Urinary bladder (tissue), 2 donors: ENCODE data around the gene PRRT3. TPM values are rescaled to one million over a fixed set of nuclear protein-coding genes. Genes with fewer than 3 reads are reported as not detected.

Source experiments
- polyA plus RNA-seq: library from polyadenylated mRNA; stranded (reverse); fragments of 200-250 nt; gene quantifications from one replicate; pipeline ENCODE4 v1.2.3, GENCODE V29; 2013
- small RNA-seq: library from RNA; depleted of rRNA; stranded (forward); fragments of <200 nt; gene quantifications from one replicate; pipeline ENCODE3, GENCODE V24; 2014
- total RNA-seq: library from RNA; depleted of rRNA; stranded (reverse); fragments of >200 nt; gene quantifications from one replicate; pipeline ENCODE4 v1.2.3, GENCODE V29; 2014
- donor health status: healthy.

The PRRT3 gene
- total and polyA plus RNA-seq, 2 donors, result 0.95 to 2.8 TPM

Small RNAs within 50 kb of the gene (small RNA-seq; reads per million reads assigned to genes)
- gene CYCSP10, result not detected
- gene RNU6-882P, result not detected

Other genes with a start within 250 kb of the PRRT3 start
- gene CPNE9, start 248.6 kb downstream of the PRRT3 start, total RNA-seq, result not detected
- 0.18 TPM for gene CPNE9, start 248.6 kb downstream of the PRRT3 start, polyA plus RNA-seq
- gene BRPF1, start 220.7 kb downstream of the PRRT3 start, total RNA-seq, result 11.0 TPM
- 13.8 TPM for gene BRPF1, start 220.7 kb downstream of the PRRT3 start, polyA plus RNA-seq
- gene OGG1, start 202.5 kb downstream of the PRRT3 start, total RNA-seq, result 32.1 TPM
- gene OGG1, start 202.5 kb downstream of the PRRT3 start, polyA plus RNA-seq, result 23.7 TPM
- 28.7 TPM for gene CAMK1, start 182.5 kb downstream of the PRRT3 start, total RNA-seq
- gene CAMK1, start 182.5 kb downstream of the PRRT3 start, polyA plus RNA-seq, result 42.2 TPM
- gene TADA3, start 159.9 kb downstream of the PRRT3 start, total RNA-seq, result 33.2 TPM
- gene TADA3, start 159.9 kb downstream of the PRRT3 start, polyA plus RNA-seq, result 67.9 TPM
- gene ARPC4, start 159.3 kb downstream of the PRRT3 start, total RNA-seq, result 75.6 TPM
- 128 TPM for gene ARPC4, start 159.3 kb downstream of the PRRT3 start, polyA plus RNA-seq
- 63.3 TPM for gene TTLL3, start 142.1 kb downstream of the PRRT3 start, total RNA-seq
- 36.2 TPM for gene TTLL3, start 142.1 kb downstream of the PRRT3 start, polyA plus RNA-seq
- 14.4 TPM for gene RPUSD3, start 108.4 kb downstream of the PRRT3 start, total RNA-seq
- 39.6 TPM for gene RPUSD3, start 108.4 kb downstream of the PRRT3 start, polyA plus RNA-seq
- gene CIDEC, start 72.2 kb downstream of the PRRT3 start, total RNA-seq, result not detected
- gene CIDEC, start 72.2 kb downstream of the PRRT3 start, polyA plus RNA-seq, result 49.2 TPM
- 12.2 TPM for gene JAGN1, start 61.8 kb downstream of the PRRT3 start, total RNA-seq
- 44.3 TPM for gene JAGN1, start 61.8 kb downstream of the PRRT3 start, polyA plus RNA-seq
- 1.2 TPM for gene IL17RE, start 49.6 kb downstream of the PRRT3 start, total RNA-seq
- gene IL17RE, start 49.6 kb downstream of the PRRT3 start, polyA plus RNA-seq, result 4.3 TPM
- 24.7 TPM for gene IL17RC, start 35.3 kb downstream of the PRRT3 start, total RNA-seq
- gene IL17RC, start 35.3 kb downstream of the PRRT3 start, polyA plus RNA-seq, result 72.5 TPM
- gene CRELD1, start 18.6 kb downstream of the PRRT3 start, total RNA-seq, result 22.9 TPM
- 72.3 TPM for gene CRELD1, start 18.6 kb downstream of the PRRT3 start, polyA plus RNA-seq
- gene EMC3, start 34.4 kb upstream of the PRRT3 start, total RNA-seq, result 45.2 TPM
- gene EMC3, start 34.4 kb upstream of the PRRT3 start, polyA plus RNA-seq, result 117 TPM
- gene FANCD2, start 74.0 kb upstream of the PRRT3 start, total RNA-seq, result 12.1 TPM
- 1.7 TPM for gene FANCD2, start 74.0 kb upstream of the PRRT3 start, polyA plus RNA-seq
- gene FANCD2OS, start 155.8 kb upstream of the PRRT3 start, total RNA-seq, result not detected
- gene FANCD2OS, start 155.8 kb upstream of the PRRT3 start, polyA plus RNA-seq, result not detected
- gene BRK1, start 163.3 kb upstream of the PRRT3 start, total RNA-seq, result 82.3 TPM
- 252 TPM for gene BRK1, start 163.3 kb upstream of the PRRT3 start, polyA plus RNA-seq
- gene VHL, start 189.4 kb upstream of the PRRT3 start, total RNA-seq, result 50.0 TPM
- 21.7 TPM for gene VHL, start 189.4 kb upstream of the PRRT3 start, polyA plus RNA-seq
- gene IRAK2, start 212.5 kb upstream of the PRRT3 start, total RNA-seq, result 2.9 TPM
- gene IRAK2, start 212.5 kb upstream of the PRRT3 start, polyA plus RNA-seq, result 4.1 TPM